ENCODE data around the gene PPM1E.

DNA sequence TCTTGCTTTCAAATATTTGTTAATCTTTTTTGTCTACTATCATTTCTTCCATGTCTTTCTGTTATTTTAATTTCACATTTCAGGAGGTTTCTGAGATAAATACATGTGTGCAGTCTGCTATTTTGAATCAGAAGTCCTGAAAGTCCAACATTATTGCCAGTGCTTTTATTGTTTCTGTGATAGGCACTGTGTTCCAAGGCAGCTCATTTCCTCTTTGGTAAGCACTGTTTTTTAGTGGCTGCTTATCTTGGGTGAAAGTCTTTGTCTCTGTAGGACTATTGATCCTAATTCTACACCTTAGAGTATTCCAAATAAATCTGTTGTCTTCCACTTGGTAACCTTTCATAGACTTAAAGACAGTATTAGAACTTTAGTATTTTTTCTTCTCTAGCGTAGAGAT, 76.1 kb downstream of the PPM1E start:
- TF ChIP-seq, protein P1, sequence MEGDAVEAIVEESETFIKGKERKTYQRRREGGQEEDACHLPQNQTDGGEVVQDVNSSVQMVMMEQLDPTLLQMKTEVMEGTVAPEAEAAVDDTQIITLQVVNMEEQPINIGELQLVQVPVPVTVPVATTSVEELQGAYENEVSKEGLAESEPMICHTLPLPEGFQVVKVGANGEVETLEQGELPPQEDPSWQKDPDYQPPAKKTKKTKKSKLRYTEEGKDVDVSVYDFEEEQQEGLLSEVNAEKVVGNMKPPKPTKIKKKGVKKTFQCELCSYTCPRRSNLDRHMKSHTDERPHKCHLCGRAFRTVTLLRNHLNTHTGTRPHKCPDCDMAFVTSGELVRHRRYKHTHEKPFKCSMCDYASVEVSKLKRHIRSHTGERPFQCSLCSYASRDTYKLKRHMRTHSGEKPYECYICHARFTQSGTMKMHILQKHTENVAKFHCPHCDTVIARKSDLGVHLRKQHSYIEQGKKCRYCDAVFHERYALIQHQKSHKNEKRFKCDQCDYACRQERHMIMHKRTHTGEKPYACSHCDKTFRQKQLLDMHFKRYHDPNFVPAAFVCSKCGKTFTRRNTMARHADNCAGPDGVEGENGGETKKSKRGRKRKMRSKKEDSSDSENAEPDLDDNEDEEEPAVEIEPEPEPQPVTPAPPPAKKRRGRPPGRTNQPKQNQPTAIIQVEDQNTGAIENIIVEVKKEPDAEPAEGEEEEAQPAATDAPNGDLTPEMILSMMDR (conservative IDR thresholded peaks at IDR 0.05; ENCODE audit: low read length): no peak
- TF ChIP-seq EZH2phosphoT487 (IDR thresholded peaks at IDR 0.05; ENCODE audit: borderline replicate concordance): no peak

All from Loucy (cell line).